HG02642 (cell line): Measurements from ENCODE around the gene APLF.
"Not testable (repeated sequence)": the region's sequence is repeated elsewhere in the genome, so short reads cannot be mapped to it uniquely, and the experiment has no call there.

Experiments
- ATAC-seq: cut with Tn5 transposase; IDR thresholded peaks from one replicate; pipeline ENCODE4 v1.9.1; 2021; ENCODE audit warnings: mild to moderate bottlenecking; ENCODE audit not compliant: unreplicated experiment, poor library complexity

The APLF gene

DNA sequence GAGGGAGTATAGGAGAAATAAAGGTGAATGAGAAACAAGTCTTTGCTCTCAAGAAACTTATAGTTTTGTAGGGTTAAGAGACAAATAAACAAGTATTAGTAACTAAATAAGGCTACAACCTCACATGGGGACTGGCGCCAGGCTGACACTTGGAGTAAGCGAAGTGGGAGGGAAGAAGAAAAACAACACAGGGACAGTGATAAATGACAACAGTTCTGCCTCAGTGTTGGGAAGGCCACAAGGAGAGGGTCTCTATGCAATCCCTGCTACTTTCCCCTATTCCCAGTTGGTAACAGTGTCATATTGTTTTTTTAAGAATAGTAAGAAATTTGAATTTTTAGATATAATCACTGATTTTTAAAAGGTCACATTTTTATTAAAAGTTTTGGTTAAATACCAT lies 4.0 kb downstream of the APLF start:
- ATAC-seq: no peak

DNA sequence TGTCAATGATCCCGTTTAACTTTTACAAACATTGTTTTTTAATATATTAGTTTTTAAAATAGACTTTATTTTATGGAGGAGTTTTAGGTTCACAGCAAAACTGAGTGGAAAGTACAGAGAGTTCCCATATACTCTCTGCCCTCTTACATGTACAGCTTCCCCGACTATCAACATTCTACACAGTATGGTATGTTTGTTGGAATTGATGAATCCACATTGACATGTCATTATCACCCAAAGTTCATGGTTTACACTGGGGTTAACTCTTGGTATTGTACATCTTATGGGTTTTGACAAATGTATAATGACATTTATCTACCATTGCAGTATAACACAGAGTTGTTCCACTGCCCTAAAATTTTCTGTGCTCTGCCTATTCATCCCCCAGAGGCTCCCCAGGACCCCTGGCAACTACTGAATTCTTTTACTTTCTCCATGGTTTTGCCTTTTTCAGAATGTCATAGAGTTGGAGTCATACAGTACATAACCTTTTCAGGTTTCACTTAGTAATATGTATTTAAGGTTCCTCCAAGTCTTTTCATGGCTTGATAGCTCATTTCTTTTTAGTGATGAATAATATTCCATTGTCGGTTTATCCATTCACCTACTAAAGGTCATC lies 5.5 kb downstream of the APLF start:
- no peak for ATAC-seq

- no peak for ATAC-seq
Measured at GRCh38 chr2:68475110-68475509, 7.7 kb downstream of the APLF start.

DNA sequence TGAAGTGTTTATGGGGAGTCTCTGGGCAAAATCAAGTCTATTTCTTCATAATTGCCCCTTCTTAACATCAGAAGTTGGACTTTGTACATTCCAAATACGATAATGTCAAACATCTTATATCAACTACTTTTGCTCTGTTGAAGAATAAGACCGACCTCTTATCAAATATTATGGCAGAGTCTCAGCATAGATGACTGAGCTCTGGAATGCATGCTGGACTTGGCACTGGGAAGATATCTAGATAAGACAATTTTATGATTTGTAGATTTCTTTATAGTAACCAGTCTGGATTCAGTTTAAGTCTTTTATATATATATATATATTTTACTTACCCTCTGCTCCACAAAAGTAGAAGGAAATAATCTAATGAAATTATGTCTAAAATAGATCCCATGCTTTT lies 8.2 kb downstream of the APLF start:
- no peak for ATAC-seq

GRCh38 chr2:68476454-68476853 lies 9.1 kb downstream of the APLF start:
- no peak for ATAC-seq

DNA sequence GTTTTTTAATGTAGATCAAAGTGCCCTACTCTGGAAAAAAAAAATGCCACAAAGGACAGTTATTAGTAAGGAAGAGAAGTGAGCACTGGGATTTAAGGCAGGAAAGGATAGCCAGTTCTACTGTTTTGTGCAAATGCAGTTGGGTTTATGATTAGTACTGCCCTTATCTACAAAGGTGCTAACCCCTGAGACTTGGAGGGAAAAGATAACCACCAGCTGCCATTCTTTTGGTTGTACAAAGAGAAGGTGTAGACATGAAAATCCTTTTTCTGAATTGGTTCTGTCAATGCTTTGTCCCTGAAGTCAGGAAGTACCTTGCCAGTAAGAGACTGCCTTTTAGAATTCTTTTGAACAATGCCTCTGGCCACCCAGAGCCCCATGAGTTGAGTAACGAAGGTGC lies 11.3 kb downstream of the APLF start:
- no peak for ATAC-seq

DNA sequence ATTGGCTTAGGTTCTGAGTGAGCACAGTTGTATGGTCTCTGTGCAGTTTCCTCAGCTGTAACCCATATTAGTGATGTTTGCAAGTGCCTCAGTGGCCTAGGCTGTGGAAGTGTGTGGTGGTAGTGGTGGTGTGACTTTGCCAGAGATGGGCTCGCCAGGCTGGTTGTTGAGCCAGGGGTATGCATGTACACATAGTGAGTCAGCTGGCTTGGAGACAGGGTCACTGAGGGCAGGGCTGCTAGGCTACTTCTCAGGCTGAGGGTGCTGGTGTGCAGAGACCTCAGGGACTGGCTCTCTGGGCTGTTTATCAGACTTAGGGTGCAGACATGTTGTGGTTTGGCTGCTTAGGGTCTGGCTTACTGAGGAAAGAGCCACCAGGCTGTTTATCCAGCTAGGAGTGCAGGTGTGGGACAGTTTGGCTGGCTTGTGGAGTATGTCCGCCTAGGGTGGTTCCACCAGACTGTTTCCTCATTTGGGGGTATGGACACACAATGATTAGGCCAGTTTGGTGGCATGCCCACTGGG lies 15.0 kb downstream of the APLF start:
- no peak for ATAC-seq

GRCh38 chr2:68483011-68483410 lies 15.6 kb downstream of the APLF start:
- ATAC-seq: no peak

GRCh38 chr2:68487773-68488355 lies 20.5 kb downstream of the APLF start:
- ATAC-seq: no peak

GRCh38 chr2:68488605-68489004 lies 21.2 kb downstream of the APLF start:
- not testable (repeated sequence) for ATAC-seq

GRCh38 chr2:68489282-68489681 lies 21.9 kb downstream of the APLF start:
- no peak for ATAC-seq

DNA sequence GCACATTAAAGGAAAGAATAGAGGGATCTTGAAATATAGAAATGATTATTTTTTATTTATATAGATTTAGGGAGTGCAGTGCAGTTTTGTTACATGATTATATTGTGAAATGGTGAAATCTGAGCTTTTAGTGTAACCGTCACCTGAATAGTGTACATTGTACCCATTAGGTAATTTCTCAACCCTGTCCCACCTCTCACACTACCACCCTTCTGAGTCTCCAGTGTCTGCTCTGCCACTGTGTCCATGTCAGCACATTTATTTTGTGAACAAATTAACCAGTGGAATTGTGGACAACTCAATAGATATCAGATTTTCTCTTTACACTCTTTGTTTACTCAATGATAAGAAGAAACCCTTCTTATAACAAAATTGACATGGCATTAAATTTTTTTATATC lies 24.2 kb downstream of the APLF start:
- ATAC-seq: no peak

GRCh38 chr2:68499133-68499532 lies 31.7 kb downstream of the APLF start:
- no peak for ATAC-seq

GRCh38 chr2:68500649-68501048 lies 33.3 kb downstream of the APLF start:
- ATAC-seq: no peak

DNA sequence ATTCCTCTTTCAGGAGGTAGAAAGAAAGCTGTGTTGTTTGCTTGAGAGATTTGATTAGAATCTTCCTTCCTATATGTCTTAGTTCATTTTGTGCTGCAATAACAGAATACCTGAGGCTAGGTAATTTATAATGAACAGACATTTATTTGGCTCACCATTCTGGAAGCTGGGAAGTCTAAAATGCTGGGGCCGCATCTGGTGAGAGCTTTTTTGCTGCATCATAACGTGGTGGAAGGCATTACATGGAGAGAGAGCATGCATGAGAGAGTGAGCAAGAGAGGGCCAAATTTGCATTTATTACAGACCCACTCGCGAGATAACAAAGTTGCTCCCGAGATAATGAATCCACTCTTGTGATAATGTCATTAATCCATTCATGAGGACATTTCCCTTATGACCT lies 34.4 kb downstream of the APLF start:
- ATAC-seq: no peak

DNA sequence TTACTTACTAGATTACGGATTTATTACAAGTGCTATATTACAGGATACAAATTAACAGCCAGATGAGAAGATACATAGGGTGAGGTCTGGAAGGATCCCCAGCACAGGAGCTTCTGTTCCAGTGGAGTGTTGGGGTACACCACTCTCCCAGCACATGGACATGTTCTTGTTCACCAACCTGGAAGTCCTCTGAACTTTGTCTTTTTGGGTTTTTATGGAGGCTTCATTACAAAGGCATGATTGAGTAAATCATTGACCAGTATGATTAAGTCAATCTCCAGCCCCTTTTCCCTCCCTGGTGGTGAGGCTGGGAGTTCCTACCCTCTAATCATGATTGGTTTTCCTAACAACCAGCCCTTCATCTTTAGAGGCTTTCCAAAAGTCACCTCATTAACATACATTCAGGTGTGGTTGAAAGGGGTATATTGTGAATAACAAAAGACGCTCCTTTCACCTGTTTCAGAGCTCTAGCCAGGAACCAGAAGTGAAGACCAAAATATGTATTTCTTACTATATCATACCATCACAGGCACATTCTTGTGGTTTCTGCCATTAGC lies 38.3 kb downstream of the APLF start:
- ATAC-seq: no peak

- ATAC-seq: no peak
Measured at GRCh38 chr2:68506170-68506569, 38.8 kb downstream of the APLF start.

DNA sequence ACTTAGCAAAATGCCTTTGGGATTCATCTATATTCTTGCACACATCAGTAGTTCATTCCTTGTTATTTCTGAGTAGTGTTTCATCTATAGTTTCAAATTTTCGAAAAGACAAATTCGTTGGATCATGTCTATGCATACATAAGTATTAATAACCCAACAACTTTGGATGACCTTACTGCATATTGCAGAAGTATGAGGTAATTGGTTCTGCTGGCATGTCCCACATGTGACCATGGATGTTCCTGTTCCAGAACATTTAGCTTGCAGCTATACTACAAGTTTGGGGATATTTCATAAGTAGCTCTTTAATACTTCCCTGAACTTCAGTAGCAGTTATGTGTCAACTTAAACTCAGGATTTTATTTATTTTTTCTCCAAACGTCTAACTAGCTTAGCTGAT lies 44.9 kb downstream of the APLF start:
- ATAC-seq: no peak

DNA sequence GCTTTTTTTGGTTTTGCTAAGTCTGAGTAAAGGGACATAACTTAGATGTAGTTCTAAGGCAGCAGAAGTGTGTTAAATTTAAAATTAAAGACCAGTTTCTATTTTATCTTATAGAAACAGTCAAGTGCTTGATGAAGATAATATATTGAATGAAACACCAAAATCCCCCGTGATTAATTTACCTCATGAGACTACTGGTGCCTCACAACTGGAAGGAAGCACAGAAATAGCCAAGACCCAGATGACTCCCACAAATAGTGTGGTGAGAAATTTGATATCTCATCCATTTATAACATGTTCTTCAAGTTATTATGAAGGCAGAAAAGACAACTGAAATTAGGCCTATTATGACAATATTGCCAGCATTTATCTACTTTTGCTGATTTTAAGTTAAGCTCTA lies 45.6 kb downstream of the APLF start:
- ATAC-seq: no peak

DNA sequence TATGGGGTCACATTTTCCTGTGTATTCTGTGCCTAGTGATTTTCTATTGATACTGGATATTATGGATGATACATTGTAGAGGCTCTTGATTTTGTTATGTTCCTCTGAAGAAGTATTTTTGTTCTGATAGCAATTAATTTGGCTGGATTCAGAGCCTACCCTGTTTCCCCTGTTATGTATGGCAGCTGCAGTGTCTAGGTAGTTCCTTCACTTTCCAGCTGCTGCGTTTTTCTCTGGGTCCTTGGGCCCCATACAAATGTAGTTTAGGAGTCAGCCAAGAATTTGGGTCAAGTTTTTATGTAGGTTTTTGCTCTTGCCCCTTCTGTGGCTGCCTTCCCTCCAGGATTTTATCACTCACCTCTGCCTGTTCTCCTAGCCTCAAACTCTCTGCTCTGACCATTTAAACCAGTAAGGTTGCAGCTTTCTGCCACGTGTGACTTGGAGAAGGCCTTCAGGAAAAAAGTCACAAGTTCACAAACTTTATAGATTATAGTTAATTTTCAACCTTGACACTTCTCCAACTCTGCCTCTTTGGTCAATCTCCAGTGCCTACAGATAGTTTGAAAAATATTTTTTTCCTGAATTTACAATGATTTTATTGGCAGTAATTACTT lies 47.0 kb downstream of the APLF start:
- ATAC-seq: no peak

DNA sequence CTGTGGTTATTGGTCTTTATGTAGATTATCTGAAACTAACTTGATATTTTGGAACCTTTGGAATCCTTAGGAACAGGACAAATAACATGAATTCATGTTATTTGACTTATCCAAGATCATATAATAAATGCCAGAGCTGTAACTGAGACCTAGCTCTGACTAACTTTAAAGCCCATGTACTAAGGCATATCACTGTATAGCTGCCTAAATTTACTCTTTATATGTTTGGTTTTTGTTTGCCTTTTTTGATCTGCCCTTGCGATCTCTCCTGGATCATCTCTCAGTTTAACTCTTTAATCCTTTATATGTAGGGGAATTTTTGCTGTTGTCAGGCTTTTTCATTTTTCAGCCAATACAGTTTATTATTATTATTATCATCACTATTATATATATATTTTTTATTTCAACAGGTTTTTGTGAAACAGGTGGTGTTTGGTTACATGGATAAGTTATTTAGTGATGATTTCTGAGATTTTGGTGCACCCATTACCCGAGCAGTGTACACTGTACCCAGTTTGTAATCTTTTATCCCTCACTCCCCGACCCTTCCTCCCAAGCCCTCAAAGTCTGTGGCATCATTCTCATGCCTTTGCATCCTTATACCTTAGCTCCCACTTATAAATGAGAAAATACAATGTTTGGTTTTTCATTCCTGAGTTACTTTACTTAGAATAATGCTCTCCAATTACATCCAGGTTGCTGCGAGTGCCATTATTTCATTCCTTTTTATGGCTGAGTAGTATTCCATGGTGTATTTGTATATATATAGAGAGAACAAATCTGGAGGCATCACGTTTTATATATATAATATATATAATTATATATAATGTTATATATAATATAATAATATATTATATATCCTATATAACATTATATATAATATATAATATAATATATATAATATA lies 48.9 kb downstream of the APLF start:
- ATAC-seq: no peak
